Upper lobe of right lung (tissue), 1 donor: Measurements from ENCODE around the gene E4F1. TPM values are rescaled to one million over a fixed set of nuclear protein-coding genes. Genes with fewer than 3 reads are reported as not detected.

ENCODE experiments used
- ATAC-seq: fragments of 200-7000 bp; cut with Tn5 transposase; one replicate; pipeline ENCODE4 v1.9.1; 2020; ENCODE audit warnings: mild to moderate bottlenecking, moderate library complexity
- DNase-seq: peaks from one replicate; pipeline ENCODE4 v3.0.0-alpha.2; 2020
- H3K27ac ChIP-seq: fragments of 200-600 bp; one replicate; pipeline ENCODE4 v1.8.0; 2022
- H3K27me3 ChIP-seq: fragments of 200-600 bp; one replicate; pipeline ENCODE4 v1.8.0; 2022; ENCODE audit warnings: mild to moderate bottlenecking
- H3K36me3 ChIP-seq: fragments of 200-600 bp; one replicate; pipeline ENCODE4 v1.8.0; 2022
- H3K4me1 ChIP-seq: fragments of 200-600 bp; one replicate; pipeline ENCODE4 v1.8.0; 2022
- H3K4me3 ChIP-seq: fragments of 200-600 bp; one replicate; pipeline ENCODE4 v1.8.0; 2022; ENCODE audit warnings: mild to moderate bottlenecking
- H3K9me3 ChIP-seq: fragments of 200-600 bp; one replicate; pipeline ENCODE4 v1.8.0; 2022
- intact Hi-C: fragments of 100-400 bp; cut with DNase I; formaldehyde crosslinking; loops from one replicate; pipeline ENCODE4 v1.11.0; 2022
- total RNA-seq: library from RNA; stranded (reverse); fragmentation: NEBNext Ultra II Directional; extraction: Animal tissue kit (Norgen Biotek cat#: 25700); gene quantifications from one replicate; pipeline ENCODE4 v1.2.1, GENCODE V29; 2021
- TF ChIP-seq, protein P1 (sequence below): fragments of 200-600 bp; IDR thresholded peaks from one replicate; pipeline ENCODE4 v1.8.0; 2022; ENCODE audit warnings: antibody characterized with exemption
- donor health status: DM: no; HTN: yes; CAD: no; lungs with severe emphysema.

Gene E4F1
- total RNA-seq, 1 donor from 2014 or later: 22.6 TPM

DNA sequence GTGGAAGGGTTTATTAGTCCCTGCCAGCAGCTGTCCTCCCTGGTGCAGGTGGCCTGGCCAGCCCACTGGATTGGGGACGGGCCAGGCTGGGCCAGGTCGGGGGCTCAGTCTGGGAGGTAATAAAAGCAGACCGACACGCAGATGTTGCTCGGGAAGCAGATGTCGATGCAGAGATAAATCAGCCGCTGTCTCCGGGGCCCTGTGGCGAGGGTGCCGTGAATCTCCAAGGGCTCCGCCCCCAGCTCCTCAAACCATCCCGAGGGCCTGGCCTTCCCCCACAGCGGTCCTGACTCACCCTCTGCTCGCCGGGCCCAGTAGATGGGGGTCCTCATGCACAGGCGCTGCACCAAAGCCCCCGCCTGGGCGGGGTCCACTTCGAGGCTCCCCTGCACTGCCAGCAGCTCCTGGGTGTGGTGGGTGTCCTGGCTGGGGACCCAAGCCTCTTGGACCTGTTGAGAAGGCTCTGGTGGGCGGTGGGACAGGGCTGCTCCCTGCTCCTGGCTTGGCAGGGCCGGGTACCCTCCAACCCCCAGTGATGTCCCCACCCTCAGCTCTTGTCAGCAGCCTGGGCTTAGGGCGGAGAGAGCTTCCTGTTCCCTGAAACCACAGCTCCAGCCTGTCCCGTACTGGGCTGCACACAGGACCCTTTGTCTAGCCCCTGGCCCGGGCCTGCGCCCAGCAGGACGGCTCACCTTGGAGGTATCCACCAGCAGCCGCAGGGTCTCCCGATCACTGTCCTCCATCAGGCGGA, 14.0 kb upstream of the E4F1 start:
- DNase-seq (no peak), ATAC-seq (no peak)
- Histone ChIP-seq H3K4me1 (peaks cover 41% of the 10 kb centered on the region), H3K27ac (no peak overlapping the region), H3K4me3 (no peak overlapping the region), H3K27me3 (no peaks in the 10 kb centered on the region), H3K36me3 (peaks cover 34% of the 10 kb centered on the region), H3K9me3 (no peaks in the 10 kb centered on the region)
- intact Hi-C loops: no loop called here
- TF ChIP-seq, protein P1, sequence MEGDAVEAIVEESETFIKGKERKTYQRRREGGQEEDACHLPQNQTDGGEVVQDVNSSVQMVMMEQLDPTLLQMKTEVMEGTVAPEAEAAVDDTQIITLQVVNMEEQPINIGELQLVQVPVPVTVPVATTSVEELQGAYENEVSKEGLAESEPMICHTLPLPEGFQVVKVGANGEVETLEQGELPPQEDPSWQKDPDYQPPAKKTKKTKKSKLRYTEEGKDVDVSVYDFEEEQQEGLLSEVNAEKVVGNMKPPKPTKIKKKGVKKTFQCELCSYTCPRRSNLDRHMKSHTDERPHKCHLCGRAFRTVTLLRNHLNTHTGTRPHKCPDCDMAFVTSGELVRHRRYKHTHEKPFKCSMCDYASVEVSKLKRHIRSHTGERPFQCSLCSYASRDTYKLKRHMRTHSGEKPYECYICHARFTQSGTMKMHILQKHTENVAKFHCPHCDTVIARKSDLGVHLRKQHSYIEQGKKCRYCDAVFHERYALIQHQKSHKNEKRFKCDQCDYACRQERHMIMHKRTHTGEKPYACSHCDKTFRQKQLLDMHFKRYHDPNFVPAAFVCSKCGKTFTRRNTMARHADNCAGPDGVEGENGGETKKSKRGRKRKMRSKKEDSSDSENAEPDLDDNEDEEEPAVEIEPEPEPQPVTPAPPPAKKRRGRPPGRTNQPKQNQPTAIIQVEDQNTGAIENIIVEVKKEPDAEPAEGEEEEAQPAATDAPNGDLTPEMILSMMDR: no peak

DNA sequence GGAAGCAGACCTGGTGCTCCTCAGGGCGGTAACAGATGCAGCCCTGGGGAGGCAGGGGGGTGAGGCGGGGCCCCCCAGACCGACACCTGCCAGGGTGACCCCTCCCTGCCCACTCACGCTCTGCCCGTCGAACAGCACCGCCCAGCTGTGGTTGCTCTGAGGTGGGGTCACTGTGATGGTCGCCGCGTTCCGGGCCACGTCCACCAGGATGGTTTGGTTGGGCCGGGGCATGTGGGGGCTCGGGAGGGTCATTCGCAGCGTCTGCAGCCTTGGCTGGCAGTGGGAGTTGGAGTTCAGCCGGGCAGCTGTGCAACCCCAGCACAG, 13.4 kb upstream of the E4F1 start:
- TF ChIP-seq, protein P1: no peak
- peaks cover 36% of the 10 kb centered on the region for H3K4me1 ChIP-seq
- no peaks in the 10 kb centered on the region for H3K9me3 ChIP-seq
- DNase-seq (no peak), ATAC-seq (no peak)
- no peaks in the 10 kb centered on the region for H3K27me3 ChIP-seq
- no peak overlapping the region for H3K27ac ChIP-seq
- peaks cover 34% of the 10 kb centered on the region for H3K36me3 ChIP-seq
- intact Hi-C loops: no loop called here
- H3K4me3 ChIP-seq: no peak overlapping the region

DNA sequence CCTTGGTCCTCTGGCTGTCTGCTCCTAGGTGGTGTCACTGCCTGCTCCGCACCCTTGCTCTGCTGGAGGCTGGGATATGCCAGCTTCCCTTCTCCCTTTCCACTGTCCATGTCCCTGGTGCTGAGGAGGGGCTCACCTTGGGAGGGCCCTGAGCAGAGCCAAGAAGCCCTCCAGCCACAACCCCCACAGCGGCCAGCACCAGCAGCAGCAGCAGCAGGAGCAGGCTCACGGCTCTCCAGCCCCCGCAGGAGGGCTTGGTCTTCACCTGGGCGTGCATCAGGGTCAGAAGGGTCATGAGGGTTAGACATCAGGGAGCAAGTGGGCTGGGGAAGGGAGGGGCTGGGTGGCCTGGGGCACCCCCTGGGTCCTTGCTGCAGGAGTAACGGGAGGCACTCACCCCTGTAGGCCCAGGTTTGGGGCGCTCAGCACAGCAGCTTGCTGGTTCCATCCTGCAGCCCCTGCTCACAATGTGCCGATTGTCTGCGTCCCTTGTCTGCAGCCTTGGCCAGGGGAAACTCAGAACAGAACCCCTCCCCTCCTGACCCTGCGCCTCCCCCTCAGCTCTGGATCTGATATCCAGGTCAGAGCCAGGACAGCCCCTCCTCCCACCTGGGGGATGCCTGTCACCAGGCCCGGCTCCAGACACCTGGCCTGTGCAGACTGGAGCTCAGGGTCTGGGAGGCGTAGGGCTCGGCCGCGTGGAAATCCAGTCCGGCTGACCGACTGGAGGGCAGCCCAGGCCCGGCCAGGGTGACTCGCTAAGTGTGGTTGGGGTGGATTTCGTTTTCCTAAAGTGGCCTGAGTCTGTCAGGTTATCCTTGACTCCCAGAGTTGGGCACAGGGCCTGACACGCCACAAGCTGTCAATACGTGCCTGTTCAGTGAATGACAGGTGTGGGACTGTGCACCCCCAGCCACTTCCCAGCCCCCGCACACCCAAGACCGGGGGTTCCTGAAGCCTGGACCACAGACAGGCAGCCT, 12.7 kb upstream of the E4F1 start, which contains the start of gene BRICD5:
TSS of gene BRICD5 (minus strand) at position 478 of the 980 bp plus-strand sequence. CDS start at position 448, 30 bp downstream.
- H3K36me3 ChIP-seq: peaks cover 34% of the 10 kb centered on the region
- TF ChIP-seq, protein P1: no peak
- intact Hi-C loops: no loop called here
- DNase-seq: no peak
- no peak within 1 kb of the TSS for H3K4me3 ChIP-seq
- peaks cover 36% of the 10 kb centered on the region for H3K4me1 ChIP-seq
- H3K27me3 ChIP-seq: no peaks in the 10 kb centered on the region
- no peak for ATAC-seq
- no peaks in the 10 kb centered on the region for H3K9me3 ChIP-seq
- H3K27ac ChIP-seq: no peak within 1 kb of the TSS

DNA sequence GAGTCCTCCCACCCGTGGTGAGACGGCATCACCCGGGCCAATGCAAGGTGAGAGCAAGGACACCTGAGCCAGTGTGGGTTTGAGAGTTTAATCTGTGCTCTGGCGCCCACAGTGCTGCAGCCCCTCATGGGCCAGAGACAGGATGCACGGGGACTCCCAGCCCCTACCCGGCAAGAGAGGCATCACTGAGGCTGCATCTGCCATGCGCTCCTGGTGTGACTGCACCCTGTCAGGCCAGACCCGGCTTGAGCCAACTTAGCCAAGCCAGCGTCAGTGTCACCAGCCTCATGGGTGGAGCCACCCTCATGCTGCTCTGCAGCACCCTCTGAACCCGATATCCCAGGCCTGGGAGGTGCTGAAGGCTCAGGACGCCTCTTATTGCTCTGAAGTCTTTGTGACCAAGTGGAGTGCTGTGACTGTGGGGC, 11.5 kb upstream of the E4F1 start:
- ATAC-seq: no peak
- no peak overlapping the region for H3K4me3 ChIP-seq
- H3K27ac ChIP-seq: peak overlapping the region; percentile 82
- H3K9me3 ChIP-seq: no peaks in the 10 kb centered on the region
- no peak for DNase-seq
- TF ChIP-seq, protein P1: no peak
- intact Hi-C loops: no loop called here
- peaks cover 30% of the 10 kb centered on the region for H3K36me3 ChIP-seq
- H3K27me3 ChIP-seq: no peaks in the 10 kb centered on the region
- peaks cover 24% of the 10 kb centered on the region for H3K4me1 ChIP-seq

DNA sequence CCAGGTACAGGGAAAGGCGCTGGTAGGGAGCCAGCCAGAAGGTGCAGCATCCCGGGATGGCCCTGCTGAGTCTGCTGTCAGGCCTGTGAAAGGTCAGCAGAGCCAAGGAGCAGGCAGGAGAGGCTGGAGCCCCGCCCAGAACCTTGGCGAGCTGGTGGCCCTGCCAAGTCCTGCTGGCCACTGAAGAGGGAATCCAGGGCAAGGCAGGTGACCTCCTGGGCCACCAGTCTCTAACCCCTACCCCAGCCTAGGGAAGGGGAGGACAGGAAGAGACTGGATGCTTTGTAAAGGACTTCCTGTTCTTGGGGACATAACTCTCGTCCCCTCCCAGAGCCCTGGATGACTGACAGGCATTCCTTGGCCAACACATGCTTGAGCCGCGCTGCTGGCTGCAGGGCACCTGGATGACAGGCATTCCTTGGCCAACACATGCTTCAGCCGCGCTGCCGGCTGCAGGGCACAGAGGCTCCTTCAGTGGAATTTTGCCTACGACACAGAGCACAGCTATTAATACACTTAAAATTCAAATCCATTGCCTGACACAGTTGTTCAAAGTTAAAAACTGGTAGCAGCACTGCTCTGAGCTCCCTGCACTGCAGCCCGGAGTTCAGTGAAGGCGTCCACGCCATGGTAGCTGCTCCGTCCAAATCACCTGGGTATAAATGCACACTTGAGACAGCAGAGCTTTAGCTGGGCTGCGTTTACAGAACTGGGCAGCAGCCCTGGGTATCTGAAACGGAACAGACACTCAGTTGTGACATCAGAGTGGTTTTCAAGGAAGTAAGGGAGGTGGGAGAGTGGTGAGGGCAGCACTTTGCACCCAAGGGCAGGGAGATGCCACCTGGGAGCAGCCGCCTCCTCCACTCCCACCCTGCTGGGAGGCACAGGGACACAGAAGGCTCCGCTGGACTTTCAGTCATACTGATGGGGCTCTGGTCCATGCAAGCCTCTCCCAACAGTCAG, 10.7 kb upstream of the E4F1 start:
- Histone ChIP-seq H3K4me1 (peaks cover 23% of the 10 kb centered on the region), H3K27ac (peak overlapping the region; percentile 82), H3K9me3 (no peaks in the 10 kb centered on the region), H3K4me3 (peak overlapping the region; percentile 78), H3K27me3 (no peaks in the 10 kb centered on the region), H3K36me3 (peaks cover 24% of the 10 kb centered on the region)
- peak; percentile 32 for ATAC-seq
- DNase-seq: peak; percentile 83
- TF ChIP-seq, protein P1: no peak
- intact Hi-C loops: no loop called here
